Activated gamma-delta T cell treated with anti-CD3 and anti-CD28 coated beads, Interleukin-2, amount 50 U/mL, for 16 hours (primary cell): Measurements from ENCODE around the gene PTPRF.

Experiments used
- DNase-seq: peaks from one replicate; pipeline ENCODE4 v3.0.0-alpha.2; 2020; ENCODE audit warnings: low read depth

Gene PTPRF

GRCh38 chr1:43552813-43553212, 22.1 kb downstream of the PTPRF start:
- no peak for DNase-seq

DNA sequence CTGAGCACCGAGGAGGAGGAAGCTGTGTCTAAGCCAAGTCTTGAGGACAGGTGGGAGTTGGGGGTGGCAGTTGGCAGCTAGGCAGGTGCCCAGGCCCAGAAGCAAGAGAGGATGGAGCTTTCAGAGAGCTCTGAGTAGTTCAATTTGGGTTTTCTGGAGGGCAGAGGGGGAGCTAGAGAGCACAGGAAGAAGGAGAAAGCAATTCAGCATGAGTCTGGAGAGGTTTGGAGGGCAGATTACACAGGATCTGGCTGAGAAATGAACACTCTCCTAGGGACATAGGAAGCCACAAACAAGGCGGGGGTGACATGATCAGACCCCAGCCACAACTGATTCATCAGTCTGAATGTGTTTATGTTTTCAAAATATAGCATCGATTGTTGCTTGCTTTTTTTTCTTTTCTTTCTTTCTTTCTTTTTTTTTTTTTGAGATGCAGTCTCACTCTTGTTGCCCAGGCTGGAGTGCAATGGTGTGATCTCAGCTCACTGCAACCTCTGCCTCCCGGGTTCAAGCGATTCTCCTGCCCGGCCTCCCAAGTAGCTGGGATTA, 23.8 kb downstream of the PTPRF start:
- DNase-seq = peak; percentile 11

DNA sequence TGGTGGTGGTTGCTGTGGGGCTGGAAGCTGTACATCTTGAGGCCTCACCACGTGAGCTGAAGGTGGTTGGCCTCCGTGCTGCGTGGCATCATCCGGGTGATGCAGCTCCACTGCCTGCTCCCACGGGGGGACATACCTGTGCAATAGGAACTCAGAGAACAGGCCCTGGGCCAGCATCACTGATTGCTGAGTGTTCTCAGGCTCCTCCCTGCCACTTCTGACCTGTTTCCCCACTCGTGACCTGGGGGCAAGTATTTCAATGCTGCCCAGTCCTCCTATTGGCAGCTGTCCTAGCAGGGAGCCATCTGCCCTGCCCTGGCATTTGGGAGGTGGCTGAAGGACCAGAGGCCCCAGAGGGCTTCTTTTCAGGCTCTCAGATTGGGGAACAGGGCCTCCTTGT, 26.1 kb downstream of the PTPRF start:
- DNase-seq = no peak

- DNase-seq = no peak
These were observed 27.1 kb downstream of the PTPRF start for GRCh38 chr1:43557744-43558245.

- DNase-seq = no peak
These were observed 27.7 kb downstream of the PTPRF start for GRCh38 chr1:43558346-43558841.

GRCh38 chr1:43559714-43560113, 29.0 kb downstream of the PTPRF start:
- DNase-seq = no peak

- DNase-seq = no peak
These were observed 29.6 kb downstream of the PTPRF start for GRCh38 chr1:43560286-43560685.

DNA sequence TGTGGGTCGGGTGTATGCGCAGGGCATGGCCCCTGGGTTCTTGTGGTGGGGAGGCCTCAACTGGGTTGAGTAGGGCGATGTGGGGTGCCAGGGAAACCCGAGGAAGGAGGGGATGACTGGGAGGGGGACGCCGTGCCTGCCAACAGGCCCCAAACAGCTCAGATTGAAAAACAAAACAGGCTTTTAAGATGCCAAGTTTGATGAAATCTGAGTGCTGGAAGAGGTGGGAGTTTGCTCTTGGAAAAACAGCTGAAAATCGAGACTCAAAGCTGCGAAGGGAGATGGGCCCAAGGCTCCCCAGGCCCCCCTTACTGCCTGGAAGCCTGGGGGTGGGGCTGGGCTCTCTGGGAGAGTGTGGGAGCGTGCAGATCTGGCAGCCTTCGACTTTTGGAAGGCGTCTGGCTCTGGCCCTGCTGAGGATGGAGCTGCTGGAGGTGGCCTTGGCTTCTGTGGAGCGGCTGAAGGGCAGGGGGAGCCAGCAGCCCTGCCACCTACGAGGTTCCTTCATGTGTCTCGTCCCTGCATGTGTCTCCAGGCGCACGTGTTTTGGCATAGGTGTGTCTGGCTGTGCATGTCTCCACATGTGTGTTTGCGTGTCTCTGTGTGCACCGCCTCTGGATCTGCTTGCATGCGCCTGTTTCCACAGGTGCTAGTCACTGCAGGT, 33.3 kb downstream of the PTPRF start:
- DNase-seq = no peak

DNA sequence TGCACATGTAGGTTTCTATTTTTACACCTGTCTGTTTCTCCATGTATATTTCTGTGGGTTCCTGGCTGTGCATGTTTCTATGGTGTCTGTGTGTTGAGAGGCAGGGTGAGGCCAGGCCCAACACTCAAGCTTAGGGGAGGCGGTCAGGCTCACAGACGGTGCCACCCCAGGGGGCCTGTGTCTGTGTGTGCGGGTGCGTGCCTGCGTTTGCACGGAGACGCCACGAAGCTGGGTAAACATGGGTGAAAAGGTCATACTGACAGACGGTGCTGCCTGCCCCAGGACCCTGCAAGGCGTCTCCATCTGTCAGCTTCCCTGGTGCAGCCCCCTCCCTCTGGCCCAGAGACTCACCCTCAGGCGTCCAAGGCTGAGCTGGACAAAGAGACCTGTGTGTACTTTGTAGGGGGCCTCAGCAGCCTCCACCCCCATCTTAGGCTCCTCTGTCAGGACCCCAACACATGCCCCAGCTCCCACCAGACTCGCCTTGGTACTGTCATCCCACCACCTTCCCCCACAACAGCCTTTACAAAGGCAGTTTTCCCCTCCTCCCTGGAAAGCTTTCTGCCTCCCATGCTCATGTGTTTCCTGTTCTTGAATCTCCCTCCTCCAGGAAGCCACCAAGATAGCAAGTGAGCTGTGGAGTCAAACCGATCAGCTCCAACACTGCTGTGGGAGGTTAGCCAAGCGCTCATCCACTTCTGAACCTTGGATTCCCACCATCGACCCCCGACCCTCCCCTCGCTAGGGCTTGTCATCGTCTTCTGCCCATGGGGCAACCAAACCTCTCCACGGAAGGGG, 34.1 kb downstream of the PTPRF start:
- no peak for DNase-seq

DNA sequence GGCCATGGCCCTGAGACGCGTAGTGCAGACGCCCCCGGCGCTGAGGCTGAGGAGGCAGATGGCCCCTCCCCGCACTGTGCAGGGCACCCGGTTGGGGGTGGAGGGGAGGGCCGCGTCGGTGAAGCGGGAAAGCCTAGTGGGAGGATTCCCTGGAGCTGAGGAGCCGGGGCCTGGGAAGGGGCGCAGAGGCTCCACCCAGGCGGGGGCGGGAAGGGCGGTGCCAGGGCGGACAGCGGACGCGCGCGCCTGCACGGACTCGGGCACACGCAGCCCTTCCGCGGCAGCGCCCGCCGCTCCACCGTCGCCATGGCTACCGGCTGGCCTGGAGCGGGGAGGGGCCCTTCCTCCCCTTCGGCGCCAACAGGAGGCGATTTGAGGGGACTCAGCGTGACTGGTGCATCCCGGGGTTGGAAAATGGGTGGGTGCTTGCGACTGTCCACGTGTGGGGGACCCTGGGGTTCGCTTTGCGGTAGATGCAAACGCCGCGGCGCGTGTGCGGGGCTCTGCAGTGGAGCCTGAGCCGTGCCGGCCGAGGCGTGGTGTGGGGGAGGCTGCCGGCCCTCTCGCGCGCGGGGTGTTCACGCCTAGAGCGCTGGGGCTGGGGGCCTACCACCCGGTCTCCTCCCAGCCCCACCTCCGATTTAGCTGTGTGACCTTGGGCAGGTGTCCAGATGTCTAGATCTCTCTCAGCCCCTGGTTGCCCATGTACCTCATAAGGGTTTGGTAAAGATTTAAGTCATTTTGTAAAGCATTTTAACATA, 35.1 kb downstream of the PTPRF start:
- no peak for DNase-seq

GRCh38 chr1:43566382-43567044, 35.8 kb downstream of the PTPRF start:
- DNase-seq = no peak

- DNase-seq = no peak
These were observed 38.5 kb downstream of the PTPRF start for GRCh38 chr1:43569175-43569574.

GRCh38 chr1:43570277-43570676, 39.6 kb downstream of the PTPRF start:
- DNase-seq = no peak

- no peak for DNase-seq
These were observed 40.0 kb downstream of the PTPRF start for GRCh38 chr1:43570715-43571114.

- DNase-seq = no peak
These were observed 41.4 kb downstream of the PTPRF start for GRCh38 chr1:43572084-43572483.

- no peak for DNase-seq
These were observed 41.9 kb downstream of the PTPRF start for GRCh38 chr1:43572538-43572937.

DNA sequence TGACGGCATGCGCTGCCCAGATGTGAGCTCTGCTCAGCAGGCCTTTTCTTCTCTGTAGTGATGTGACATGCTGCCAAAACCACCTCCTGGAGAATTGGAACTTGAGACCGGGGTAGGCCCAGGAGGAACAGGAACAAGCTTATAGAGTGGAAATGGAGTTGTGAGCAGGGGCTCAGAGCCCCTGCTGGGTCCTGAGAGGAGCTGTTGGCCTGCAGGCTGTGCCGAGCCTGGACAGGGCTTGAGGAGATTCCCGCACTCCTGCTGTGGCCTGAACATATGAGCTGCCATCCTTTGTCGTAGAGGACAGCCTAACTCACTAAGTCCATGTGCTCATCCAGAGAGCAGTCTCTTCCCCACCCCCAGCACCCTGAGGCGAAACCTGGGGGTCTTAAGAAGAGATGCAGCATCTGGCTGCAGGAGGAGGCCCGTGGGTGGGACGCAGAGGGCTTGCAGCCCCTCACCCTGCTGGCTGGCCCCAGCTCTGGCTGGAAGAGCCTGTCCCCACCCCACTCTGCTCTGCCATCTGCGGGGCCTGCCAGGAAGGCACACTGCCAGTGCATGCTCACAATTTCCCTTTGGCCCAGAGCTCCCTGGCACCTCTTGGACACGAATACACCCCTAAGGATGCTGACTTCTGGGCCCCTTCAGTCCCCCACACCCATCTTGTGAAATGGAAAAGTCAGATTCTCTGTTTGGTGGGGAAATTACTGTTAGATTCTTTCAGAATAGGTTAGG, 42.5 kb downstream of the PTPRF start:
- no peak for DNase-seq

- no peak for DNase-seq
These were observed 45.8 kb downstream of the PTPRF start for GRCh38 chr1:43576521-43576920.

DNA sequence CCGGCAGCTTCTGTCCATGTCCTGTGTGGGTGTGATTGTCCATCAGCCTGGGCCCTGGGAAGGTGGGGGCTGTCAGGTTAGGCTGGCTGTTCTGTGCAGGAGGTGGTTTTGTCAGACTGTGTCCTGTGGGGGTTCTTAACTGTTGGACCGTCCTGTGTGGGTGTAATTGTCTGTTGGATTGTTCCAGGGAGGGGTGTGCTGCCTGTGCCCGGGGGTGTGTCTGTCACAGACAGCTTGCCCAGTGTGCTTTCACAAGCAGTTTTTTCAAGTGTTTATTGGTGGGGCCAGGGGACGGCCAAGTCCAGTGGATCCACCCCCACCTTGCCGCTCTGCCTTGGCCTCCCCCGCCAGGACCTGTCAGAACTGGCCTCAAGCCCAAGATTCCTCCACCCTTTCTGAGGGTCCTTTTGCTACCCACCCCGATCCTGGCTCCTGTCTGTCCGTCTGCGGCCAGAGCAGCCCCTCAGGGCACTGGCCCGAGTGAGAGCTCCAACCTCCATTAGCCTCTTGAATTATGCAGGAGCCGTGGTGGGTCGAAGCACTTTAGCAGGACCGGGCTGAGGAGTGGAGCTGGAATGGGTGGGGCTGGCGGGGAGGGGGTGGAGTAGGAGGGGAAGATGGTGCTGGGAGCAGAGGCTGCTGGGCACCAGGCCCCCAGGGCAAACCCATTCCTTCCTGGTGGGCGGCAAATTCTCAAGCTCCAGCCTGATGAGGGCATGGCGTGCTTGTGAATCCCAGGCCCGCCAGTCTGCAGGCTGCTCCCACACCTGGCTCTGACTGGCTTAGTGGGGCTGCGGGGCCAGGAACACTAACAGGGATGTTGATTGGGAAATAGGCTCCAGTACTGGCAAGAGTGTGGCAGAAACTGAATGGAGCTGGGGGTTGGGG, 47.2 kb downstream of the PTPRF start:
- no peak for DNase-seq

GRCh38 chr1:43580039-43580438, 49.4 kb downstream of the PTPRF start:
- no peak for DNase-seq
